HepG2 (cell line): ENCODE data around the gene CSNK1D. TPM values are rescaled to one million over a fixed set of nuclear protein-coding genes. Genes with fewer than 3 reads are reported as not detected.

ENCODE experiments used
- AHDC1 ChIP-seq: sonication (generic); formaldehyde crosslinking; IDR thresholded peaks from 2 replicates; pipeline ENCODE4 v1.5.1; 2020; ENCODE audit warnings: mild to moderate bottlenecking, missing genetic modification reagents, borderline replicate concordance
- ATF6 ChIP-seq: sonication (generic); formaldehyde crosslinking; conservative IDR thresholded peaks from 2 replicates; pipeline ENCODE4 v1.4.0; 2020; ENCODE audit warnings: missing genetic modification reagents
- CSRNP1 ChIP-seq: sonication (generic); formaldehyde crosslinking; IDR thresholded peaks from 2 replicates; pipeline ENCODE4 v1.8.1; 2023; ENCODE audit warnings: mild to moderate bottlenecking, missing genetic modification reagents
- FOXC1 ChIP-seq: sonication (generic); formaldehyde crosslinking; IDR thresholded peaks from 2 replicates; pipeline ENCODE4 v1.8.0; 2022; ENCODE audit warnings: mild to moderate bottlenecking, missing genetic modification reagents, borderline replicate concordance
- NONO ChIP-seq, 2 experiments: fragments of 450-650 bp in 1 of 2; sonication (generic) in 1 of 2; formaldehyde crosslinking in 1 of 2; IDR thresholded peaks in 1 of 2; conservative IDR thresholded peaks in 1 of 2; 2 replicates each; pipeline versions ENCODE4 v1.6.1 to v1.8.0; 2017 to 2022; ENCODE audit warnings: mild to moderate bottlenecking in 1 of 2, missing genetic modification reagents in 1 of 2, moderate library complexity in 1 of 2
- TRAFD1 ChIP-seq: sonication (generic); formaldehyde crosslinking; IDR thresholded peaks from 2 replicates; pipeline ENCODE4 v1.5.1; 2020; ENCODE audit warnings: missing genetic modification reagents, mild to moderate bottlenecking, borderline replicate concordance
- ZBTB2 ChIP-seq: sonication (generic); formaldehyde crosslinking; IDR thresholded peaks from 2 replicates; pipeline ENCODE4 v1.8.0; 2022; ENCODE audit warnings: low read depth, missing genetic modification reagents
- ZNF235 ChIP-seq: sonication (generic); formaldehyde crosslinking; IDR thresholded peaks from 2 replicates; pipeline ENCODE4 v1.8.1; 2023; ENCODE audit warnings: mild to moderate bottlenecking, missing genetic modification reagents, borderline replicate concordance
- ZNF446 ChIP-seq: sonication (generic); formaldehyde crosslinking; IDR thresholded peaks from 2 replicates; pipeline ENCODE4 v1.5.0; 2020; ENCODE audit warnings: mild to moderate bottlenecking, missing genetic modification reagents
- ZNF510 ChIP-seq: sonication (generic); formaldehyde crosslinking; IDR thresholded peaks from 2 replicates; pipeline ENCODE4 v1.4.0; 2020; ENCODE audit warnings: low read depth, mild to moderate bottlenecking, missing genetic modification reagents
- ZNF776 ChIP-seq: sonication (generic); formaldehyde crosslinking; IDR thresholded peaks from 2 replicates; pipeline ENCODE4 v1.4.0; 2020; ENCODE audit warnings: mild to moderate bottlenecking, missing genetic modification reagents
- polyA plus RNA-seq, 8 experiments: library from polyadenylated mRNA; depleted of rRNA in 3 of 8; stranded (reverse) in 7 of 8; unstranded in 1 of 8; fragments of >200 nt; fragmentation: Illumina TruSeq in 4 of 8; extraction: Trizol in 4 of 8; gene quantifications; 2 replicates each; pipeline versions ENCODE4 v1.2.1 to v1.2.3, GENCODE V29; 2011 to 2016; ENCODE audit warnings: low read depth in 4 of 8, missing spikeins in 1 of 8, mixed read lengths in 1 of 8; ENCODE audit not compliant: insufficient read depth in 1 of 8
- total RNA-seq, 5 experiments: library from RNA; depleted of rRNA; stranded (reverse); fragments of >200 nt; fragmentation: Illumina TruSeq; extraction: Trizol; gene quantifications; 2 replicates each; pipeline ENCODE4 v1.2.3, GENCODE V29; 2016; ENCODE audit warnings: low read depth in 1 of 5

CSNK1D gene
- total and polyA plus RNA-seq, 2 of the 13 experiments (the other 11 are each of a cell fraction or from before 2014, with no cell fraction given) = 31.5 to 128 TPM

- TF ChIP-seq ZNF776 (0 out of 2 replicates have a peak, but pooled peaks have one; percentile 58), ATF6 (CRISPR knock-in tag) (0 out of 2 replicates have a peak, but pooled peaks have one; percentile 47), ZNF235 (CRISPR knock-in tag) (0 out of 2 replicates have a peak, but pooled peaks have one; percentile 18), NONO (IDR thresholded peaks at IDR 0.05) (no peak), NONO (CRISPR knock-in tag; conservative IDR thresholded peaks at IDR 0.05) (peak; percentile 71), CSRNP1 (CRISPR knock-in tag) (peak; percentile 88), TRAFD1 (CRISPR knock-in tag) (0 out of 2 replicates have a peak, but pooled peaks have one; percentile 31), FOXC1 (CRISPR knock-in tag) (no peak; the same call in 1 of the 2 replicates), ZNF446 (peak; percentile 81; the same call in 1 of the 2 replicates), ZNF510 (CRISPR knock-in tag) (peak; percentile 17; the same call in 1 of the 2 replicates), ZBTB2 (CRISPR knock-in tag) (peak; percentile 22), AHDC1 (CRISPR knock-in tag) (peak; percentile 64; the same call in 1 of the 2 replicates)
These were observed 32.9 kb downstream of the CSNK1D start (continued) for GRCh38 chr17:82240506-82241182.
